K562 (cell line): Measurements from ENCODE around the gene CERCAM. TPM values are rescaled to one million over a fixed set of nuclear protein-coding genes. Genes with fewer than 3 reads are reported as not detected.

Experiments
- ATAC-seq: fragments of 200-7000 bp; cut with Tn5 transposase; 3 replicates; pipeline ENCODE4 v1.9.1; 2020; ENCODE audit warnings: moderate library complexity
- BruUV-seq: library from RNA; stranded (reverse); fragments of 400-500 nt; replicated peaks from 2 replicates; lab custom pipeline; 2021; lab: Mats Ljungman, UMichigan
- CTCF ChIA-PET: fragments of 300-600 bp; formaldehyde crosslinking; extraction: SDS; loops from one replicate; lab custom pipeline; 2021; ENCODE audit warnings: low intra/inter-chr PET ratio; lab: Yijun Ruan, JAX
- POLR2A ChIA-PET: fragments of 300-600, 350-650 bp; sonication (Branson Sonifier 250); formaldehyde crosslinking; extraction: SDS; loops from one replicate; lab custom pipeline; 2021; ENCODE audit warnings: antibody characterized with exemption, inconsistent platforms; lab: Yijun Ruan, JAX
- DNase-seq, 4 experiments: peaks; one replicate each; pipeline versions ENCODE4 v3.0.0 to v3.0.0-alpha.2; 2011 to 2018; ENCODE audit warnings: low spot score in 3 of 4, mixed read lengths in 3 of 4; ENCODE audit errors: extremely low read depth in 1 of 4
- FAIRE-seq: peaks from 2 replicates; lab custom pipeline; 2011; peaks lifted over from hg19 to GRCh38; lab: Jason Lieb, UNC
- H2AFZ ChIP-seq: 2 replicates; pipeline ENCODE4 v1.6.0; 2011; ENCODE audit warnings: low read depth, low read length, control low read depth, inconsistent platforms
- H3K27ac ChIP-seq: fragments of 200-600 bp; 3 replicates; pipeline ENCODE4 v1.8.0; 2011; ENCODE audit warnings: low read depth, mild to moderate bottlenecking, control low read depth, inconsistent platforms, low read length, moderate library complexity, mixed read lengths; ENCODE audit errors: extremely low read depth
- H3K27me3 ChIP-seq, 2 experiments: fragments of 300-600 bp in 1 of 2; 2 replicates in 1 of 2; 3 replicates in 1 of 2; pipeline versions ENCODE4 v1.6.0 to v1.8.0; 2011; ENCODE audit warnings: inconsistent platforms in 2 of 2, low read length in 2 of 2, mild to moderate bottlenecking in 1 of 2, mixed read lengths in 1 of 2, moderate library complexity in 1 of 2; ENCODE audit not compliant: control insufficient read depth in 2 of 2, insufficient read depth in 2 of 2
- H3K36me3 ChIP-seq: fragments of 300-600 bp; 3 replicates; pipeline ENCODE4 v1.8.0; 2011; ENCODE audit warnings: mild to moderate bottlenecking, low read length, inconsistent platforms; ENCODE audit not compliant: control insufficient read depth, insufficient read depth
- H3K4me1 ChIP-seq, 2 experiments: fragments of 200-600 bp in 1 of 2; replicated peaks in 1 of 2; 2 replicates in 1 of 2; 3 replicates in 1 of 2; pipeline versions ENCODE4 v1.5.1 to v1.8.0; 2011; ENCODE audit warnings: inconsistent platforms in 2 of 2, low read length in 2 of 2, mild to moderate bottlenecking in 1 of 2, mixed read lengths in 1 of 2, moderate library complexity in 1 of 2; ENCODE audit not compliant: control insufficient read depth in 2 of 2, insufficient read depth in 2 of 2
- H3K4me2 ChIP-seq: 2 replicates; pipeline ENCODE4 v1.6.1; 2011; ENCODE audit warnings: low read length, control low read depth, inconsistent platforms, mixed read lengths; ENCODE audit not compliant: insufficient read depth
- H3K4me3 ChIP-seq: fragments of 200-600 bp; sonication (generic), shearing (Covaris generic); 2 replicates; pipeline ENCODE4 v1.5.1; 2016; ENCODE audit warnings: control low read depth, inconsistent platforms
- H3K79me2 ChIP-seq: fragments of 200-600 bp; 3 replicates; pipeline ENCODE4 v1.8.0; 2011; ENCODE audit warnings: low read length, inconsistent platforms; ENCODE audit not compliant: control insufficient read depth, insufficient read depth
- H3K9ac ChIP-seq, 2 experiments: 2 replicates each; pipeline versions ENCODE4 v1.6.0 to v1.6.1; 2011; ENCODE audit warnings: low read depth in 2 of 2, low read length in 2 of 2, control low read depth in 1 of 2, inconsistent platforms in 1 of 2, mild to moderate bottlenecking in 1 of 2, mixed read lengths in 1 of 2; ENCODE audit not compliant: insufficient read depth in 1 of 2
- H3K9me1 ChIP-seq: one replicate; pipeline ENCODE4 v1.6.0; 2011; ENCODE audit warnings: inconsistent platforms, mild to moderate bottlenecking, low read length, moderate library complexity; ENCODE audit not compliant: control insufficient read depth, insufficient read depth
- H3K9me3 ChIP-seq: replicated peaks from 2 replicates; pipeline ENCODE4 v1.5.1; 2011; ENCODE audit warnings: low read depth, low read length, inconsistent platforms; ENCODE audit not compliant: control insufficient read depth, insufficient read depth
- H4K20me1 ChIP-seq: replicated peaks from 2 replicates; pipeline ENCODE4 v1.6.1; 2011; ENCODE audit warnings: low read length, inconsistent platforms, mixed read lengths; ENCODE audit not compliant: control insufficient read depth, insufficient read depth
- ARID1B ChIP-seq: fragments of 450-650 bp; IDR thresholded peaks from 2 replicates; pipeline ENCODE4 v1.6.1; 2016; ENCODE audit warnings: antibody characterized with exemption, mild to moderate bottlenecking, inconsistent platforms
- CBFA2T2 ChIP-seq: fragments of 450-650 bp; conservative IDR thresholded peaks from 2 replicates; pipeline ENCODE4 v1.6.1; 2017; ENCODE audit warnings: mild to moderate bottlenecking
- CBFA2T3 ChIP-seq: fragments of 450-650 bp; IDR thresholded peaks from 2 replicates; pipeline ENCODE4 v1.6.1; 2017
- HDAC1 ChIP-seq, 2 experiments: fragments of 450-650 bp; IDR thresholded peaks; 2 replicates each; pipeline ENCODE4 v1.6.1; 2016 to 2017; ENCODE audit warnings: inconsistent platforms in 1 of 2, mild to moderate bottlenecking in 1 of 2, moderate library complexity in 1 of 2
- NCOR1 ChIP-seq: fragments of 450-650 bp; IDR thresholded peaks from 2 replicates; pipeline ENCODE4 v1.6.1; 2016; ENCODE audit warnings: mild to moderate bottlenecking, moderate library complexity
- POLR2AphosphoS2 ChIP-seq: IDR thresholded peaks from 2 replicates; pipeline ENCODE4 v1.6.1; 2012; ENCODE audit warnings: low read length, improper control_type of control experiment
- SMAD4 ChIP-seq: fragments of 250-450 bp; sonication (Bioruptor Pico); conservative IDR thresholded peaks from 2 replicates; pipeline ENCODE4 v1.8.0; 2021; ENCODE audit warnings: inconsistent platforms, mild to moderate bottlenecking, moderate library complexity
- SMARCA5 ChIP-seq: fragments of 450-650 bp; IDR thresholded peaks from 2 replicates; pipeline ENCODE4 v1.6.1; 2016
- TCF3 ChIP-seq: sonication (generic); formaldehyde crosslinking; IDR thresholded peaks from 2 replicates; pipeline ENCODE4 v1.4.0; 2020; ENCODE audit warnings: mild to moderate bottlenecking, missing genetic modification reagents
- ZBTB26 ChIP-seq: fragments of 450-650 bp; formaldehyde crosslinking; IDR thresholded peaks from 2 replicates; pipeline ENCODE4 v1.4.0; 2022; ENCODE audit warnings: missing genetic modification characterization
- WGBS: fragments of 100-300 bp; shearing (Covaris generic); methylation state at CpG from one replicate; pipeline ENCODE4 v1.1.6; 2016; ENCODE audit warnings: low coverage, mixed read lengths; ENCODE audit not compliant: insufficient coverage; ENCODE audit errors: missing lambda C conversion rate; 5-methylcytosine and 5-hydroxymethylcytosine counted together
- in situ Hi-C: fragments of 300-500 bp; cut with MboI; formaldehyde crosslinking; loops from 4 replicates; pipeline ENCODE4 v1.15.0; 2018; ENCODE audit warnings: inconsistent platforms, mixed read lengths
- intact Hi-C: fragments of 100-400 bp; cut with micrococcal nuclease; formaldehyde crosslinking; loops from 2 replicates; pipeline ENCODE4 v1.14.2; 2022
- polyA plus RNA-seq, 8 experiments: library from polyadenylated mRNA; depleted of rRNA in 4 of 8; stranded (reverse) in 5 of 8; unstranded in 3 of 8; fragments of >200 nt; fragmentation: Nextera tagmentation in 2 of 8; fragmentation: Illumina TruSeq in 1 of 8; extraction: Ambion mirVana in 2 of 8; extraction: Trizol in 1 of 8; gene quantifications; 2 replicates each; pipeline versions ENCODE4 v1.2.1 to v1.2.3, GENCODE V29; 2011 to 2014; ENCODE audit warnings: inconsistent platforms in 1 of 8, missing spikeins in 1 of 8
- total RNA-seq, 7 experiments: library from RNA; depleted of rRNA in 6 of 7; stranded (reverse); fragments of >200 nt in 6 of 7; fragmentation: Illumina TruSeq in 2 of 7; extraction: Trizol in 2 of 7; gene quantifications; 2 replicates each; pipeline versions ENCODE4 v1.2.1 to v1.2.3, GENCODE V29; 2011 to 2021; ENCODE audit warnings: low replicate concordance in 1 of 7

CERCAM gene
- total and polyA plus RNA-seq, 9 of the 15 experiments (the other 6 are each of a cell fraction or from before 2014, with no cell fraction given), result 0.75 to 24.0 (median 18.0) TPM

DNA sequence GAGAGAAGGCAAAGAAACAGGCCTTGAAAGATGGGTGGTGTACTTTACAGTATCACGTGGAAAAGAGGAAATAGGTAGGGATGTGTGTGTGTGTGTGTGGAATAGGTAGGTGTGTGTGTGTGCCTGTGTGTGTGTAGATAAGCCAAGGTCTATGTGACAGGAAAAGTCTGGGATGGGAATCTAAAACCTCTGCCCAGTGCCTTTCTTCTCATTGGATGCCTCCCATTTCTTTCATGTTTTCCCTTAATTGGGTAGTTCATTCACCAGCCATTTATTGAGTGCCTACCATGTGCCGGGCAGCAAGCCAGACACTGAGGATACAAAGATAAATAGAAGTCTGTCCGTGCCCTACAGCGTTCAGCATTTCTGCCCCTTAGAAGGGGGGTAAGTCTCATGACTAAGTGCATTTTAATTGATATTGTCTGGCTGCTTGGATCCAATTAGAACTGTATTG lies 48.4 kb upstream of the CERCAM start:
- H4K20me1 ChIP-seq, result no peaks in the 10 kb centered on the region
- H3K36me3 ChIP-seq, result peaks cover 27% of the 10 kb centered on the region
- DNase-seq (no peak), FAIRE-seq (peak; percentile 29), ATAC-seq (no peak)
- no peaks in the 10 kb centered on the region for H3K9me1 ChIP-seq
- ChIA-PET POLR2A (interaction anchor here (0.6 to 2.2 kb wide), 3 partner anchors 11 to 560 kb away, joined by 3 to 11 read pairs (median 9); no protein-coding TSS in a partner anchor), CTCF (no interaction called here)
- no TSS peak for BruUV-seq
- H3K27ac ChIP-seq, result peak overlapping the region; percentile 75; the same call in 2 of the 3 replicates
- intact Hi-C loops (no loop called here), in situ Hi-C loops (loop anchor here (25.0 kb wide), 1 partner anchor 610 kb away; no protein-coding TSS in a partner anchor)
- peaks cover 13 to 14% of the 10 kb centered on the region in 2 experiments for H3K4me1 ChIP-seq
- TF ChIP-seq CBFA2T3 (peak; percentile 55), TCF3 (CRISPR knock-in tag) (peak; percentile 36), ZBTB26 (CRISPR knock-in tag) (0 out of 2 replicates have a peak, but pooled peaks have one; percentile 25), SMAD4 (CRISPR knock-in tag) (no peak), HDAC1 (IDR thresholded peaks at IDR 0.05) (peak in 1 of 2 experiments; percentile 56; a peak in 1 of 4 replicates), SMARCA5 (no peak), CBFA2T2 (0 out of 2 replicates have a peak, but pooled peaks have one; percentile 38), NCOR1 (0 out of 2 replicates have a peak, but pooled peaks have one; percentile 17), ARID1B (peak; percentile 36), POLR2AphosphoS2 (no peak)
- H3K4me3 ChIP-seq, result peak overlapping the region; percentile 84
- H2AFZ ChIP-seq, result no peak overlapping the region
- H3K9me3 ChIP-seq, result no peaks in the 10 kb centered on the region
- peaks cover 53% of the 10 kb centered on the region for H3K79me2 ChIP-seq
- H3K9ac ChIP-seq, result peak overlapping the region; percentile 46 to 83
- peak overlapping the region; percentile 96 for H3K4me2 ChIP-seq
- H3K27me3 ChIP-seq, result no peaks in the 10 kb centered on the region
- 9% methylated on average over 4 of the region's 4 CpGs for WGBS
